Body of pancreas (tissue), 4 donors: ENCODE data around the gene FOXD3.

Source experiments
- CTCF ChIP-seq, 7 experiments: fragments of 450-650 bp in 4 of 7; fragments of 200-600 bp in 3 of 7; sonication (generic) in 3 of 7; IDR thresholded peaks; one replicate each; pipeline ENCODE4 v1.5.1; 2016 to 2019; ENCODE audit warnings: antibody characterized with exemption in 7 of 7
- POLR2A ChIP-seq, 3 donors: fragments of 450-650 bp; IDR thresholded peaks; one replicate each; pipeline ENCODE4 v1.6.1; 2016; ENCODE audit warnings: antibody characterized with exemption in 3 of 3, mild to moderate bottlenecking in 2 of 3

- TF ChIP-seq CTCF (IDR thresholded peaks at IDR 0.05): no peak
- no peak for TF ChIP-seq POLR2A (IDR thresholded peaks at IDR 0.05)
Observed at GRCh38 chr1:63329621-63330330, 7.4 kb downstream of the FOXD3 start.
